AG08396 (cell line): ENCODE data around the gene ULK3.

Source experiments
- DNase-seq: peaks from one replicate; pipeline ENCODE4 v3.0.0; 2012; ENCODE audit warnings: low spot score, mixed read lengths

The ULK3 gene

DNA sequence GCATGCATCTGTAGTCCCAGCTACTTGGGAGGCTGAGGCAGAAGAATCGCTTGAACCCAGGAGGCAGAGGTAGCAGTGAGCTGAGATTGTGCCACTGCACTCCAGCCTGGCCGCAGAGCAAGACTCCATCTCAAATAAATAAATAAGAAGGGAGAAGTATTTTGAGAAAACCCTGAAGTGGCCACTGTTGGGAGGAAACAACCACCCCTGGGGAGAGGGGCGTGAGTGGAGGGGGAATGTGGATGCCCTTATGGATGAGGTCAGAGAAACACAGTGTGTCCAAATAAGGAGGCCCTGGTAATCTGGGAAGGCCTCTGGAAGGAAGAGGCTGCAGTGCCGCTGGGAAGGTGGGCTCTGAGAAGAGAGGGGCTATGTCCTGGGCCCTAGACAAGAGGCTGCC, 20.7 kb downstream of the ULK3 start:
- DNase-seq: no peak

DNA sequence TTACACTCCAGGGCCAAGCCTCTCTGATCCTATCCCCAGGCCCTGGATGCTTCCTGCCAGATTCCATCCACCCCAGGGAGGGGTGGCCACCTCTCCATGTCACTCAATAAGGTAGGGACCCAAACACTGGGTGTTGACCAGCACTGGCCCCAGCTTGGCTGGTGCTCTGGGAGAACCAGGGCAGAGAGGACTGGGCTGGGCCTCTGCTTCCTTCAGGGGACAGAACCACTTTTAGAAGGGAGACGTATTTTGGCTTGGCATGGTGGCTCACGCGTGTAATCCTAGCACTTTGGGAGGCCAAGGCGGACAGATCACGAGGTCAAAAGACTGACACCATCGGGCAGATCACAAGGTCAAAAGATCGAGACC, 21.2 kb downstream of the ULK3 start:
- no peak for DNase-seq

DNA sequence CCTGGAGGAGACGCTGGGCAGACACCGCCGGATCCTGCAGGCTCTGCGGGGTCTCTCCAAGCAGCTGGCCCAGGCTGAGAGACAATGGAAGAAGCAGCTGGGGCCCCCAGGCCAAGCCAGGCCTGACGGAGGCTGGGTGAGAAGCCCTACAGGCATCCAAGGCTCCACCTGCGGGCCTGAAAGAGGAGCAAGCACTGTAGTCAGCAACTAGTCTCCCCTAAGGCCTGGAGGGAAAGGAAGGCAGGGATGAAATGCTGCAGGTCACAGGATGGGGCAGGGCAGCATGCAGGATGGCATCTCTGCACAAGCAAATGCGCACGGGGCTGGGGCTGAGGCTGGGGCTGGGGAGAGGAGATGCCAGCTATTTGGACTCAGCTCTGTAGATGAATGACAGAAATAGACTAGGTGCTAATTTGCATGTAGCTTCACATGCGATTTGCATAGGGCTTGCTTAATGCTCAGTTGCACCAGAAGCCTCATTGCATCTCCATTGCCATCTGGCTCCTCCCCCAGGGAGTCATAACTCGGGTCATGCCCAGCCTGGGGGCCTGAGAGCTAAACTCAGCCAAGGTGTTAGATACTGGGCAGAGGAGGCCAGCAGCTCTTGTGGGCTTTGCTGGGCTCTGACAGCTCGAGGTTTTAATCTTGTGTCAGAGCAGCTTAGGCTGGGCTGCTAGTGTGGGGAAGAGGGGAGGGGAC, 21.7 kb downstream of the ULK3 start:
- DNase-seq: no peak

DNA sequence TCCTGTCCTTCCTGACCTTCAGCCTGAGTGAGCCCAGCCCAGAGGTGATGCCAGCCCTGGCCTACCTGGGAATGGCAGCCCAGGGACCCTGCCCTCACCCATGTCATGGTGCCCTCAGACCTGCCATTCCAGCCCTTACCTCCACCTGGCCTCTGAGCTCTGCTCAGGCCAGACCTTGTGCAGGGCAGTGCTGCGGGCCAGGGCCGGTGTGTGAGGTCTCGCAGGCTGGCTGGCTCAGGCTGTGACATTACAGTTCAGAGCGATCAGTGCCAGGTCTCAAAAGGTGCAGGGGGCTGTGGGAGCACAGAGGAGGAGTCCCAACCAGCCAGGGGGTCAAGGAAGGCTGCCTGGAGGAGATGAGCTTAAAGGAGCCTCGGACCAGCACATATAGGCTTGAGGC, 22.9 kb downstream of the ULK3 start:
- DNase-seq: no peak

DNA sequence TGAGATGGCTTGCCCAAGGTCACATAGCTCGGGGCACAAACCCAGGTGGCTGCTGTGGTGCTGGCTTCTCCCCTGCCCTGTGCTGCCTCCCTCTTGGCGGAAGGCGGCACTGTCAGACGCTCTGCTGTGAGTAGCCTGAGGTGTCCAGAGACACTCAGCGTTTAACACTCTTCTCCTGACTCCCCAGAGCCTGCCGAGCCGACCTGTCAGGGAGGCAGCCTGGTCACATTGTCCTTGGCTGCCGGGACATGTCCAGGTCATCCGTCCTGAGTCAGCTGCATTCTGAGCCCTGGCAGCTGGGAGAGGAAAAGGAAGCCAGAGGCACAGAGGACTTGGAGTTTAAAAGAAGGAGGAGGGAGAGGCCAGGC, 25.6 kb downstream of the ULK3 start:
- peak; percentile 48 for DNase-seq

DNA sequence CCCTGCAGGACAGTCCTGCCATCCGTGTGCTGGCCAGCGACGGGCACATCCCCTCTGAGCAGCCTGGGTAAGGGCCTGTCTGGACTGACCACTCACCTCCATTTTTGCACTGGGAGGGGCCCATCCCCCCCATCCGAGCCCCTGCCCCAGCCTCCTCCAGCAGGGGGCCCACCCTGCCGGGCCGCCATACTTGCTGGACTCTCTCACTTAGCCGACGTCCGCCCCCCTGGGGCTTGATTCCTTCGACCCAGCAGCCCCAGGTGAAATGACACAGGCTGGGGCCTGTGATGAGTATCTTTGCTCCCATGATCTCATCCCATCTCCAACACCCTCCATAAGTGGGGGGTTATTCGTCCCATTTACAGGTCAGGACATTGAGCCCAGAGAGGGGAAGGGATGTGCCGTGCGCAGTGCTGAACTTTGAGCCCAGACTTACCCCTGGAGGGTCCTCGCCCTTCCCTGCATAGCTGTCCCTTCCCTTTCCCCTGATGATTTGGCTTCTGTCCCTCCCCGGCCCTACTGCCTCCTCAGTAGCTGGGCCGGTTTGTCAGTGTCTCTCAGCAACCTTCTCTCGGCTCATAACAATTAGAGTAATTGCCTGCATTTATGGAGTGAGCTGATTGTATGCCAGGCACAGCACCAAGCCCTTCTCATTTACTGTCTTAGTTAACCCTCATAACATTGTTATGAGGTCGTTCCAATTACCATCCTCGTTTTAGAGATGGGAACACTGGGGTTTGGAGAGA, 26.2 kb downstream of the ULK3 start:
- DNase-seq: no peak

DNA sequence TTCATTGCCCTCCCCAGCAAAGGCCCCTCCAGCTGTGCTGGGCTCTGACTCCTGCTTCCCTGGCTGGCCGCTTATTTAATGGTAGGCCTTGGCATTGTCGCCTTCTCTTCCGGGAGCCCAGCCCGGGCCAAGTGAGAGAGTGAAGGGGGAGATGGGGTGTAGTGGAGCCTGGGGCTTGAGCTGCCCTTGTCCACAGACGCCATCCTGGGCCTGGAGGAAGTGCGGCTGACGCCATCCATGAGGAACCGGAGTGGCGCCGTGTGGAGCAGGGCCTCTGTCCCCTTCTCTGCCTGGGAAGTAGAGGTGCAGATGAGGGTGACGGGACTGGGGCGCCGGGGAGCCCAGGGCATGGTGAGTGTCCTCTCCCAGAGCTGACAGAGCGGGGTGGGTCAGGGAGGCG, 27.0 kb downstream of the ULK3 start:
- no peak for DNase-seq

DNA sequence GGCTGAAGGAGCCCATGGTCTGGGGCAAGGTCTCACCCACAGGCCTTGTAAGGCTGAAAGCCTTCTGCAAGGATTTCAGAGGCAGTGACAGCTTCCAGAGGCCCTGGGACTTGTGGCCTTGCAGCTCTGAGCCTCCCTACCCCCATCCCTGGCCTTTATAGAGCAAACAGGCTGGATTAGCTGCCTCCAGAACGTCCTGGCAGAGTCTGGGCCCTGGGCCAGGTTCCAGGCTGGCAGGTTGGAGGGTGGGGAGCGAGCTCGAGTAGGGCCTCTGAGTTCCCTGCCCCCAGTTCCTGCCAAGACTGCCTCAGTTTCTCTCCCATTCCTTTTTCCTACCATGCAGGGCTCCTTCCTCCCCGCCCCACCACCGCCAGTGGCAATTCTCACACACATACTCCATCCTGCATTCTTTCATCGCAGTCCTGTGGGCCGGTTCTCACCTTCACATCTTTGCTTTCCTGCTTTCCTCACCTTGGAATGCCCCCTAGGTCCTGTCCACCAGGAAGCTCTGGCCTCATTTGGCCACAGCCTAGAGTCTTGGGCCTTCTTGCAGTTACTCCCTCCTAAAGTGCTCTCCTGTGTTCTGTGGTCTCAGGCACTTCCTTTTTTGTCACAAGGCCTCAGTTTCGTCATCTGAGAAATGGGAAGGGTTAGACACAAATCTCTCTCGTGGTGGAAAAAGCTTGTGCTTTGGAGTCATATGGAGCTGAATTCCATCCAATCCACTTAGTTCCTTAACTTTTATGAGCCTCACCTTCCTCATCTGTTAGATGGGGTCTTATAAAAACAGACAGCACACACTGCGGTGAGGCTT, 27.6 kb downstream of the ULK3 start:
- no peak for DNase-seq

DNA sequence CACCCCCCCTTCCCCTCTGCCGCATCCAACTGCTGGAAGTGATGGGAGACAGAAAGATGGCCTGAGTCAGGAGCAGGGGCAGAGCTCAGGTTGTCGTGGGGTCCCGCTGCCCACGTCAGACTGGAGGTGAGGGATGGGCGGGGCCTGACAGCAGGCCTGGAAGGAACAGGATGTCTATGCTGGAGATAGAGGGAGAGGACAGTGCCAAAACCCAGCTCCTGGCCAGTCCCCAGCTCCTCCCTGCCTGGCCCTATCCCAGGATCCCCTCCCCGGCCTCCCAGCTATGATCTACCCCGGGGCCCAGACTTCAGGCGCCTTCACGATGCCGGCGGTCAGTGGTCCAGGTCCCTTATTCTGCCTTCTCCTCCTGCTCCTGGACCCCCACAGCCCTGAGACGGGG, 30.4 kb downstream of the ULK3 start, which contains the start of gene LMAN1L:
Gene LMAN1L, plus strand, starts transcription at position 303 of the 400 bp plus-strand sequence. Its CDS starts 20 bp downstream, at position 323.
- no peak for DNase-seq

DNA sequence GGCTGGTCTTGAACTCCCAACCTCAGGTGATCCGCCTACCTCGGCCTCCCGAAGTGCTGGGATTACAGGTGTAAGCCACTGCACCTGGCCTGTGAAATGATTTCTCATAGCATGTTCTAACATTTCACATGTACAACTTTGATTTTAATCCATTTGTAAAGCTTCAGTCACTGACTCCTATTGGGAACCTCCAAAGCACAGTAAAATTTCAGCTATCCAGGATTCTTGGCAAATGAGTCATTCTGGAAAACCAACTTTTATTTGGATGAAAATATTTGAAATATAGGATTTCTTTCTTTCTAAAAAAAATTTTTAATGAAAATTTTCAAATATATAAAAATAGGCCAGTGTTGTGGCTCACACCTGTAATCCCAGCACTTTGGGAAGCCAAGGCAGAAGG, 33.0 kb downstream of the ULK3 start:
- DNase-seq: no peak

DNA sequence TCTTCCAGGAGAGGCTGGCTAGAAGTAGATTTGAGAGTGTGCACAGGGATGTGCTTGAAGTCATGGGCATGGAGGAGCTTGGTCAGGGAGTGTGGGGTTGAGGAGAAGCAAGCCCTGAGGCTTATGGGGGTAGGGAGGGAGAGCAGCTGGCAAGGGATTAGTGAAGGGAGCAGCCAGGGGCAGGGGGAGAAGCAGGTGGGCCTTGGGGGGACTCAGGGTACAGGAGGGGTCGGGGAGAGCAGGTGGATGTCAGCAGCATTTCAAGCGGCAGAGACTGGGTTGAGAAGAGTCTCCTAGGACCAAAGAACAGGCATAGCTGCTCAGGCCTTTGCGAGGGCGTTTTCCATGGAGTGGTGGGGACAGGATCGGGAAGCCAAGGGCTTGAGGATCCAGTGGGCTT, 33.7 kb downstream of the ULK3 start:
- DNase-seq: no peak

DNA sequence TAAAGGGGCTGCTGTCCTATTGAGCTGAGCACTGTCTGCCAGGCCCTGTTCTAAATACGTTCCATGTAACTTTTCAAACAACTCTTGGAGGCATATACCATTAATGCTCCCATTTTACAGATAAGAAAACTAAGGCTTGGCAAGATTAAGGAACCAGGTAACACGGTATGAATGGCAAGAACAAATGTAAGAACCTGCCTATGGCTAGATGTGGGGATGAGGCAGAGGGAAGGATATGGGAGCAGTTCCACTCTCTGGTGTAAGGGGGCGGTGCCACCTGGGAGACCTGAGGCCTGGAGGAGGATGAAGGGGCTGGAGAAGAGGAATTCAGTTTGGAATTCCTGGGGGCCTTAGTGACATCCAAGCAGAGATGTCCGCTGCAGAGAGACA, 34.1 kb downstream of the ULK3 start:
- no peak for DNase-seq

DNA sequence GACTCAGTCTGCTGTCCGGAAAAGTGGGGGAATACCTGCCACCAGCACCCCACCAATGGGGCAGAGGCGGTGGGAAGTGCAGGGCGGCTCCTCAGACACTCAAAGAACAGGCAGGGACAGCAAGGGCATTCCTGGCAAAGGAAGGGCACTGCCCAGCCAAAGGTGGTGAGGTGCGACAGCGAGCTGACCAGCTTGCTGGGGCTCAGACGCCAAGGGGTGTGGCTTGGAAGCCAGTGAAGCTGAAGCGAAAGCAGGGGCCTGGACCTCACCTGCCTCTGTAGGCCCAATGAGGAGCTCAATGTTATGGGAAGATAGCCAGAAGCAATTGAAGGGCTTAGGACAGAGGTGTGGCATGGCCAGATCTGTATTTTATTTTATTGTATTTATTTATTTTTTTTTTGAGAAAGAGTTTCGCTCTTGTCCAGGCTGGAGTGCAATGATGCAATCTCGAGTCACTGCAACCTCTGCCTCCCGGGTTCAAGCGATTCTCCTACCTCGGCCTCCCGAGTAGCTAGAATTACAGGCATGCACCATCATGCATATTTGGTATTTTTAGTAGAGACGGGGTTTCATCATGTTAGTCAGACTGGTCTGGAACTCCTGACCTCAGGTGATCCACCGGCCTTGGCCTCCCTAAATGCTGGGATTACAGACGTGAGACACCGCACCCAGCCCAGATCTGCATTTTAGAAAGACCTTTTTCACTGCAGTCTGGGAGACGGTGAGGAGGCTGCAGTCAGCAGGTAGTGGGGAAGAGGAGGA, 34.7 kb downstream of the ULK3 start:
- no peak for DNase-seq

DNA sequence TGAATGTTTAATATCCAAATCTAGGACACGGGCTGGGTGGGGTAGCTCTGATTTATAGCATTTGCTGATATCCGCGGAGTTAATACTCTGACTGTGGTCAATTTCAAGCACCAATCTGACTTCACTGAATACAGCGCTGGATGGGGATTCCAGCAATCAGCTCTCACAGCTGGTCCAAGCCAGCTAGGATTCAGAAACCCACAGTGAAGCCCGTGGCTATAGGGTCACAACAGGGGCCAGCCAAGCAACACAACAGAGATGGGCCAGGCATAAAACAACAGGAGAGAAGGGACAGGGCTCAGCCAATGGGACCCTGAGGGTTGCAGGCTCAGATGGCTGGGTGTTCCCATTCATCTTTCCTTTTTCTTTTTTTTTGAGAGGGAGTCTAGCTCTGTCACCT, 35.7 kb downstream of the ULK3 start:
- no peak for DNase-seq

DNA sequence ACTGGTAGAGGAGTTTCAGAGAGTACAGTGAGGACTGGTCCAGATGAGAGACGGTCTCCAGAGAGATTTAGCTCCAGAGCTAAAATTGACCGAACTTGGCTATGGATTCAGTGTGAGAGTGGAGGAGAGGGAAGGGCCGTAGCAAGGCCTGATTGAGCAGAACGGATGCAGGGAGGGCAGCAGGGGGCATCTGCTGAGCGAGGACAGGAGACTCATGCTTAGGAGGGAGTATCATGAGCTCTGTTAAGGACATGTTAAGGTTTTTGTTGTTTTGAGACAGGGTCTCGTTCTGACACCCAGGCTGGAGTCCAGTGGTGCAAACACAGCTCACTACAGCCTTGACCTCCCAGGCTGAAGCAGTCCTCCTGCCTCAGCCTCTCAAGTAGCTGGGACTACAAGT, 38.0 kb downstream of the ULK3 start:
- no peak for DNase-seq

DNA sequence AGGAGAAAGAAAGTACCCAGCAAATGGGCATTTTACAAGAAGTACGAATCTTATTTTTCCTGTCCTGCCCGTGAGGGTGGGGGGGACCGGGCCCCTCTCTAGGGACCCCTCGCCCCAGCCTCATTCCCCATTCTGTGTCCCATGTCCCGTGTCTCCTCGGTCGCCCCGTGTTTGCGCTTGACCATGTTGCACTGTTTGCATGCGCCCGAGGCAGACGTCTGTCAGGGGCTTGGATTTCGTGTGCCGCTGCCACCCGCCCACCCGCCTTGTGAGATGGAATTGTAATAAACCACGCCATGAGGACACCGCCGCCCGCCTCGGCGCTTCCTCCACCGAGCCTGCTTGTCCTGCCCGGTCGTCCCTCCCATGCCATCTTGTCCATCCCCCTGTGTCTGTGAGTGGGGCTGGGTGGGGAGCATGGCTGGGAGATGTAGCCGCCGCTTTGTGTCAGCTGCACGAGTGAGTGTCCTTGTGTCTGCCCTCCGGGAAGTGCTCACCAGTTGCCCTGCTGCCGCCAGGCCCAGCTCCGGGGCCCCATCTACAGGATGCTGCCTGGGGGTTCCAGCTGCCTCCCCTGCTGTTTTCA, 40.0 kb downstream of the ULK3 start:
- no peak for DNase-seq

DNA sequence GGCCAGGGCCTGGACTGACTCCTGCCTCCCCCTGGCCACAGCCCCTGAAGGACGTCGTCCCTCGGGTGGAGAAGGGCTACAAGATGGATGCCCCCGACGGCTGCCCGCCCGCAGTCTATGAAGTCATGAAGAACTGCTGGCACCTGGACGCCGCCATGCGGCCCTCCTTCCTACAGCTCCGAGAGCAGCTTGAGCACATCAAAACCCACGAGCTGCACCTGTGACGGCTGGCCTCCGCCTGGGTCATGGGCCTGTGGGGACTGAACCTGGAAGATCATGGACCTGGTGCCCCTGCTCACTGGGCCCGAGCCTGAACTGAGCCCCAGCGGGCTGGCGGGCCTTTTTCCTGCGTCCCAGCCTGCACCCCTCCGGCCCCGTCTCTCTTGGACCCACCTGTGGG, 40.7 kb downstream of the ULK3 start:
- no peak for DNase-seq

DNA sequence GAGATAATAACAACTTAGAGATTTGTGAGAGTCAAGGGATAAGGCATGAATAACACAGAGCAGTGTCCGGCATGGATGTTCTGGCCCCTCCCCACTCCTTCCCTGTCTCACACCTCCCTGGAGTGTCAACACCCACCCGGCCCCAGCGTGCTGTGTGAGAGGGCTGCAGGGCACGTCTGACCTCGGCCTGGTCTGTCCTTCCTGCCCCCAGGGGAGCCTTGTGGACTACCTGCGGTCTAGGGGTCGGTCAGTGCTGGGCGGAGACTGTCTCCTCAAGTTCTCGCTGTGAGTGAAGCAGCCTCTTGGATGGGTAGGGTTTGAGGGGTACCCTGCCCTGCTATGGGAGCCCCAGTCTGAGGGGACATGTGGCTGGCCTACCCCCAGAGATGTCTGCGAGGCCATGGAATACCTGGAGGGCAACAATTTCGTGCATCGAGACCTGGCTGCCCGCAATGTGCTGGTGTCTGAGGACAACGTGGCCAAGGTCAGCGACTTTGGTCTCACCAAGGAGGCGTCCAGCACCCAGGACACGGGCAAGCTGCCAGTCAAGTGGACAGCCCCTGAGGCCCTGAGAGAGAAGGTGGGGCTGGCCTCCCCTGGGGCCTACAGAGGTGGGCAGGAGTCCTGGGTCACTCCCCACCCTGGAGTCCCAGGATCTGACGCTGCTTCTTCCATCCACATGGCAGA, 41.5 kb downstream of the ULK3 start:
- DNase-seq: no peak

DNA sequence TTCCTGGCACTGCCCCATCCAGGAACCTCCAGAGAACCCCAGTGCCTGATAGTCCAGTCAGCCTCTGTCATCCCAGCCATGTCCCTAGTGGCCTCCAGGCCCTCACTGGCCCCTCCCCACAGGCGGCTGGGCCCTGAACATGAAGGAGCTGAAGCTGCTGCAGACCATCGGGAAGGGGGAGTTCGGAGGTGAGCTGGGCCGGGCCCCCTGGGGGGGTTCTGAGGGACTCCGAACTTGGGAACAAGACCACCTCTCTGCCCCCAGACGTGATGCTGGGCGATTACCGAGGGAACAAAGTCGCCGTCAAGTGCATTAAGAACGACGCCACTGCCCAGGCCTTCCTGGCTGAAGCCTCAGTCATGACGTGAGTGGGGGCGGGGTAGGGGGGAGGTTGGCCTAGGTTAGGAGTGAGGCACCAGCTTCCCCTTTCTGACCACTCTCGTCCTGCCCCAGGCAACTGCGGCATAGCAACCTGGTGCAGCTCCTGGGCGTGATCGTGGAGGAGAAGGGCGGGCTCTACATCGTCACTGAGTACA, 42.3 kb downstream of the ULK3 start:
- DNase-seq: no peak

DNA sequence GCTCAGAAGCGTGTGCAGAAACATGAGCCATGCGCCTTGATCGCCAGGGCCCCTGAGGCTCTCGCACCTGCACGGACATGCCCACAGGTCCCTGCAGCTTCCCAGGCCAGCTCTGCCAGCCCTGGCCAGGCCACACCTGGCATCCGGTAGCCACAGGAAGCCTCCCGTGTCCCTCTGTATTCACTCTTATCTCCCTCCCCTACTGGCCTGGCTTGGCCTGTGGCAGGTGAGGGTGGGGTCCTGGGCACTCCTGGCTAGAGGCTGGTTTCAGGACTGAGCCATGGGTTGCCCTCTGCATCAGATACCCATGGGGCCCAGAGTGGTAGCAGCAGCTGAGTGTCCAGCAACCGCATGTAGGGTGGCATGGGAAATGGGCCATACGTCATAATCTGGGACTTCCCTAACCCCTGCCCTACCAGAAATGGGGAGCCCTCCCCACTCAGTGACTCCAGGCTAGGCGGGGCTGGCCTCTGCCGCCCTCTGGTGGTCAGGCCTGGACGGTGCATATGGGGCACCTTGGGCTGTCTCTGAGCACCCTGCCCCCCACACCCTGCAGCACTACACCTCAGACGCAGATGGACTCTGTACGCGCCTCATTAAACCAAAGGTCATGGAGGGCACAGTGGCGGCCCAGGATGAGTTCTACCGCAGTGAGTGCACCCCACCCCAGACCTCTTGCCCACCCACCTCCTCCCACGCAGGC, 42.9 kb downstream of the ULK3 start:
- peak; percentile 94 for DNase-seq
